HepG2 (cell line): ENCODE data around the gene ATP13A1. TPM values are rescaled to one million over a fixed set of nuclear protein-coding genes. Genes with fewer than 3 reads are reported as not detected.

Source experiments
- ATAC-seq: fragments of 200-7000 bp; cut with Tn5 transposase; 3 replicates; pipeline ENCODE4 v1.9.1; 2020; ENCODE audit warnings: mild to moderate bottlenecking, moderate library complexity
- BruUV-seq: library from RNA; stranded (reverse); fragments of 400-500 nt; replicated peaks from 2 replicates; lab custom pipeline; 2021; lab: Mats Ljungman, UMichigan
- CTCF ChIA-PET: fragments of 300-600 bp; formaldehyde crosslinking; extraction: SDS; loops from one replicate; lab custom pipeline; 2021; ENCODE audit warnings: low total read pairs, inconsistent platforms, low intra/inter-chr PET ratio; lab: Yijun Ruan, JAX
- POLR2A ChIA-PET: fragments of 350-600 bp; sonication (Branson Sonifier 250); formaldehyde crosslinking; loops from one replicate; lab custom pipeline; 2020; ENCODE audit warnings: antibody characterized with exemption, inconsistent platforms; lab: Yijun Ruan, JAX
- DNase-seq: peaks from one replicate; pipeline ENCODE4 v3.0.0-alpha.2; 2015; ENCODE audit warnings: low spot score
- FAIRE-seq: peaks from 3 replicates; lab custom pipeline; 2011; peaks lifted over from hg19 to GRCh38; lab: Jason Lieb, UNC
- H2AFZ ChIP-seq: one replicate; pipeline ENCODE4 v1.6.1; 2011; ENCODE audit warnings: low read length, inconsistent platforms
- H3K27ac ChIP-seq: fragments of 300-600 bp; 3 replicates; pipeline ENCODE4 v1.8.0; 2011; ENCODE audit warnings: mixed run types, mild to moderate bottlenecking, mixed read lengths, low read length, inconsistent platforms; ENCODE audit not compliant: insufficient read depth; ENCODE audit errors: extremely low read length
- H3K27me3 ChIP-seq, 2 experiments: fragments of 200-600 bp in 1 of 2; 2 replicates in 1 of 2; 3 replicates in 1 of 2; pipeline versions ENCODE4 v1.6.0 to v1.8.0; 2011; ENCODE audit warnings: low read length in 2 of 2, mild to moderate bottlenecking in 2 of 2, moderate library complexity in 2 of 2, inconsistent platforms in 1 of 2; ENCODE audit not compliant: insufficient read depth in 2 of 2, control insufficient read depth in 1 of 2
- H3K36me3 ChIP-seq, 2 experiments: fragments of 200-600 bp in 1 of 2; replicated peaks in 1 of 2; 2 replicates in 1 of 2; 3 replicates in 1 of 2; pipeline versions ENCODE4 v1.5.1 to v1.8.0; 2011; ENCODE audit warnings: low read length in 2 of 2, inconsistent platforms in 1 of 2; ENCODE audit not compliant: insufficient read depth in 2 of 2, control insufficient read depth in 1 of 2
- H3K4me1 ChIP-seq: 2 replicates; pipeline ENCODE4 v1.5.1; 2012; ENCODE audit warnings: low read length, inconsistent platforms; ENCODE audit not compliant: insufficient read depth
- H3K4me2 ChIP-seq: 2 replicates; pipeline ENCODE4 v1.6.0; 2011; ENCODE audit warnings: low read depth, low read length, inconsistent platforms
- H3K4me3 ChIP-seq, 3 experiments: fragments of 200-600 bp in 1 of 3; sonication (generic), shearing (Covaris generic) in 1 of 3; replicated peaks in 1 of 3; 2 replicates each; pipeline ENCODE4 v1.5.1; 2011 to 2016; ENCODE audit warnings: low read length in 3 of 3, inconsistent platforms in 2 of 3, low read depth in 2 of 3, mild to moderate bottlenecking in 2 of 3, control low read depth in 1 of 3, mixed read lengths in 1 of 3; ENCODE audit not compliant: insufficient read depth in 1 of 3
- H3K79me2 ChIP-seq: one replicate; pipeline ENCODE4 v1.6.1; 2011; ENCODE audit warnings: low read length, inconsistent platforms; ENCODE audit not compliant: insufficient read depth
- H3K9ac ChIP-seq: 2 replicates; pipeline ENCODE4 v1.6.0; 2011; ENCODE audit warnings: mild to moderate bottlenecking, low read depth, low read length, inconsistent platforms; ENCODE audit not compliant: insufficient read depth
- H3K9me3 ChIP-seq: 2 replicates; pipeline ENCODE4 v1.5.1; 2012; ENCODE audit warnings: mild to moderate bottlenecking, low read length
- H4K20me1 ChIP-seq: 2 replicates; pipeline ENCODE4 v1.6.0; 2011; ENCODE audit warnings: inconsistent platforms, mild to moderate bottlenecking, low read length, moderate library complexity; ENCODE audit not compliant: insufficient read depth
- IKZF4 ChIP-seq: sonication (generic); formaldehyde crosslinking; IDR thresholded peaks from 2 replicates; pipeline ENCODE4 v1.5.1; 2020; ENCODE audit warnings: borderline replicate concordance, mild to moderate bottlenecking, low read depth, missing genetic modification reagents; ENCODE audit errors: not compliant biosample characterization
- JARID2 ChIP-seq: sonication (generic); formaldehyde crosslinking; IDR thresholded peaks from 2 replicates; pipeline ENCODE4 v1.8.1; 2023; ENCODE audit warnings: missing genetic modification reagents, inconsistent platforms; ENCODE audit not compliant: insufficient replicate concordance
- KDM5A ChIP-seq: fragments of 200-600 bp; sonication (generic); IDR thresholded peaks from 2 replicates; pipeline ENCODE4 v1.7.0; 2018; ENCODE audit warnings: antibody characterized with exemption, mild to moderate bottlenecking, low read length, borderline replicate concordance
- KLF16 ChIP-seq, 2 experiments: sonication (generic) in 1 of 2; formaldehyde crosslinking in 1 of 2; IDR thresholded peaks; 2 replicates each; pipeline versions ENCODE4 v1.6.1 to v1.8.0; 2016 to 2023; ENCODE audit warnings: missing genetic modification reagents in 2 of 2, missing compliant biosample characterization in 1 of 2
- MED13 ChIP-seq: sonication (generic); formaldehyde crosslinking; IDR thresholded peaks from 2 replicates; pipeline ENCODE4 v1.5.0; 2020; ENCODE audit warnings: missing genetic modification reagents
- MLX ChIP-seq: IDR thresholded peaks from 2 replicates; pipeline ENCODE4 v1.6.1; 2016
- RCOR2 ChIP-seq: IDR thresholded peaks from 2 replicates; pipeline ENCODE4 v1.6.1; 2016; ENCODE audit warnings: missing biosample characterization, missing genetic modification reagents
- SCMH1 ChIP-seq: sonication (generic); formaldehyde crosslinking; IDR thresholded peaks from 2 replicates; pipeline ENCODE4 v1.9.0; 2021; ENCODE audit warnings: missing genetic modification reagents, mild to moderate bottlenecking, borderline replicate concordance
- SP4 ChIP-seq: sonication (generic); formaldehyde crosslinking; IDR thresholded peaks from 2 replicates; pipeline ENCODE4 v1.8.1; 2023; ENCODE audit warnings: mild to moderate bottlenecking, missing genetic modification reagents
- TCF12 ChIP-seq, 2 experiments: fragments of 450-650 bp in 1 of 2; sonication (generic) in 1 of 2; formaldehyde crosslinking in 1 of 2; IDR thresholded peaks; 2 replicates each; pipeline versions ENCODE4 v1.6.1 to v1.8.0; 2017 to 2022; ENCODE audit warnings: antibody characterized with exemption in 1 of 2, mild to moderate bottlenecking in 1 of 2, missing genetic modification reagents in 1 of 2, moderate library complexity in 1 of 2
- TERF1 ChIP-seq: sonication (generic); formaldehyde crosslinking; IDR thresholded peaks from 2 replicates; pipeline ENCODE4 v1.8.0; 2022; ENCODE audit warnings: mild to moderate bottlenecking, missing genetic modification reagents, moderate library complexity
- TFAP4 ChIP-seq: sonication (generic); IDR thresholded peaks from 2 replicates; pipeline ENCODE4 v1.6.1; 2016; ENCODE audit warnings: low read depth, borderline replicate concordance
- ZFP36L2 ChIP-seq: sonication (generic); formaldehyde crosslinking; IDR thresholded peaks from 2 replicates; pipeline ENCODE4 v1.4.0; 2020; ENCODE audit warnings: missing genetic modification reagents
- ZNF530 ChIP-seq: sonication (generic); formaldehyde crosslinking; IDR thresholded peaks from 2 replicates; pipeline ENCODE4 v1.5.0; 2020; ENCODE audit warnings: low read depth, mild to moderate bottlenecking, missing genetic modification reagents
- ZNF572 ChIP-seq: sonication (generic); formaldehyde crosslinking; IDR thresholded peaks from 2 replicates; pipeline ENCODE4 v1.5.1; 2020; ENCODE audit warnings: mild to moderate bottlenecking, missing genetic modification reagents
- ZNF609 ChIP-seq: sonication (generic); formaldehyde crosslinking; IDR thresholded peaks from 2 replicates; pipeline ENCODE4 v1.4.0; 2020; ENCODE audit warnings: mild to moderate bottlenecking, missing genetic modification reagents, borderline replicate concordance
- WGBS: methylation state at CpG from one replicate; pipeline ENCODE4 v1.1.6; 2017; ENCODE audit warnings: low lambda C conversion rate; 5-methylcytosine and 5-hydroxymethylcytosine counted together
- in situ Hi-C: cut with HindIII; loops from 2 replicates; pipeline ENCODE4 v1.10.0; 2017; ENCODE audit warnings: low pct_unique_long_range_greater_than_20kb; ENCODE audit not compliant: extremely low pct_ligation_motif_present
- intact Hi-C: fragments of 100-400 bp; cut with micrococcal nuclease; formaldehyde crosslinking; loops from one replicate; pipeline ENCODE4 v1.10.0; 2022; ENCODE audit not compliant: unreplicated experiment
- polyA plus RNA-seq, 8 experiments: library from polyadenylated mRNA; depleted of rRNA in 3 of 8; stranded (reverse) in 7 of 8; unstranded in 1 of 8; fragments of >200 nt; fragmentation: Illumina TruSeq in 4 of 8; extraction: Trizol in 4 of 8; gene quantifications; 2 replicates each; pipeline versions ENCODE4 v1.2.1 to v1.2.3, GENCODE V29; 2011 to 2016; ENCODE audit warnings: low read depth in 4 of 8, missing spikeins in 1 of 8, mixed read lengths in 1 of 8; ENCODE audit not compliant: insufficient read depth in 1 of 8
- total RNA-seq, 5 experiments: library from RNA; depleted of rRNA; stranded (reverse); fragments of >200 nt; fragmentation: Illumina TruSeq; extraction: Trizol; gene quantifications; 2 replicates each; pipeline ENCODE4 v1.2.3, GENCODE V29; 2016; ENCODE audit warnings: low read depth in 1 of 5

Gene ATP13A1
- total and polyA plus RNA-seq, 2 of the 13 experiments (the other 11 are each of a cell fraction or from before 2014, with no cell fraction given) = 23.2 to 41.7 TPM

- TF ChIP-seq TERF1 (CRISPR knock-in tag) = no peak
- no peak for TF ChIP-seq RCOR2 (CRISPR knock-in tag)
- no peak for TF ChIP-seq ZNF572 (CRISPR knock-in tag)
- no peak for TF ChIP-seq MLX (CRISPR knock-in tag)
These were observed 26.3 kb downstream of the ATP13A1 start (continued) for GRCh38 chr19:19637186-19637522.

- no peak for FAIRE-seq
- TF ChIP-seq JARID2 (CRISPR knock-in tag) (no peak), ZFP36L2 (CRISPR knock-in tag) (no peak), MED13 (no peak), TCF12 (IDR thresholded peaks at IDR 0.05) (no peak), TCF12 (CRISPR knock-in tag; IDR thresholded peaks at IDR 0.05) (no peak), TFAP4 (no peak), ZNF609 (CRISPR knock-in tag) (no peak), SCMH1 (no peak), IKZF4 (CRISPR knock-in tag) (no peak), KLF16 (CRISPR knock-in tag; IDR thresholded peaks at IDR 0.05) (no peak), SP4 (no peak), ZNF530 (CRISPR knock-in tag) (no peak), KDM5A (no peak)
These were observed 26.8 kb downstream of the ATP13A1 start for GRCh38 chr19:19636573-19637185.

More at GRCh38 chr19:19636573-19637185, 26.8 kb downstream of the ATP13A1 start:
- ChIA-PET CTCF (no interaction called here), POLR2A (no interaction called here)
- intact Hi-C loops = no loop called here
- Histone ChIP-seq H3K9me3 (no peaks in the 10 kb centered on the region), H3K4me1 (no peaks in the 10 kb centered on the region), H3K9ac (no peak overlapping the region), H2AFZ (no peak overlapping the region), H3K27ac (no peak overlapping the region), H3K27me3 (no peaks in the 10 kb centered on the region), H4K20me1 (no peaks in the 10 kb centered on the region), H3K79me2 (no peaks in the 10 kb centered on the region), H3K4me3 (no peak overlapping the region), H3K36me3 (no peaks in the 10 kb centered on the region), H3K4me2 (no peak overlapping the region)
- DNase-seq (no peak), ATAC-seq (no peak)
- in situ Hi-C loops = no loop called here
- BruUV-seq = no TSS peak
- WGBS = no CpG with 5 or more reads among the region's 9 CpGs
